Stimulated activated CD8-positive, alpha-beta memory T cell treated with anti-CD3 and anti-CD28 coated beads, Interleukin-15, amount 100 ng/mL, for 1 hour (primary cell): Measurements from ENCODE around the gene TTYH3.

Source experiments
- DNase-seq: peaks from one replicate; pipeline ENCODE4 v3.0.0-alpha.2; 2020; ENCODE audit warnings: low read depth

Gene TTYH3

DNA sequence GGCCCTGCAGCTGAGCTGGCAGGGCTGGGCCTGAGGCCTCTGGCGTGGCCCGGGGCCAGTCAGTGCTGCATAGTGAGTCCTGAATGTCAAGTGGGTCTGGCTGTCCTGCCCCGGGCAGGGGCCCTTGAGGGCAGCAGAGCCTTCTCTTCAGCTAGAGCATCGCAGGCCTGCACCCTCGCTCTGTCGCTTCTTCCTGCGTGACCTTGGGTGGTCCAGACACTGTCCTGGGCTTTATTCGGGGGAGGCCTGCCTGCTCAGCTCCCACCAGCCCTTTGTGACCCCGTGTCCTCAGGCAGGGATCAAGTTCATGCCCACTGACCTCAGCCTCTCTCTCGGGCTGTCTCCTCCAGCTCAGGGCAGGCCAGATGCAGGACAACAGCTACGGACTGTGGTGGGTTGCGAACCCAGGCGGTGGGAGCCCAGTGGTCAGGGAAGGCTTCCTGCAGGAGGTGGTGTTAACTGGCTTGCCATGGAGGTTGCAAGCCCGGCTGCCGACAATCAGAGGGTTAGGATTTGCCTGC, 3.4 kb downstream of the TTYH3 start:
- DNase-seq = no peak

DNA sequence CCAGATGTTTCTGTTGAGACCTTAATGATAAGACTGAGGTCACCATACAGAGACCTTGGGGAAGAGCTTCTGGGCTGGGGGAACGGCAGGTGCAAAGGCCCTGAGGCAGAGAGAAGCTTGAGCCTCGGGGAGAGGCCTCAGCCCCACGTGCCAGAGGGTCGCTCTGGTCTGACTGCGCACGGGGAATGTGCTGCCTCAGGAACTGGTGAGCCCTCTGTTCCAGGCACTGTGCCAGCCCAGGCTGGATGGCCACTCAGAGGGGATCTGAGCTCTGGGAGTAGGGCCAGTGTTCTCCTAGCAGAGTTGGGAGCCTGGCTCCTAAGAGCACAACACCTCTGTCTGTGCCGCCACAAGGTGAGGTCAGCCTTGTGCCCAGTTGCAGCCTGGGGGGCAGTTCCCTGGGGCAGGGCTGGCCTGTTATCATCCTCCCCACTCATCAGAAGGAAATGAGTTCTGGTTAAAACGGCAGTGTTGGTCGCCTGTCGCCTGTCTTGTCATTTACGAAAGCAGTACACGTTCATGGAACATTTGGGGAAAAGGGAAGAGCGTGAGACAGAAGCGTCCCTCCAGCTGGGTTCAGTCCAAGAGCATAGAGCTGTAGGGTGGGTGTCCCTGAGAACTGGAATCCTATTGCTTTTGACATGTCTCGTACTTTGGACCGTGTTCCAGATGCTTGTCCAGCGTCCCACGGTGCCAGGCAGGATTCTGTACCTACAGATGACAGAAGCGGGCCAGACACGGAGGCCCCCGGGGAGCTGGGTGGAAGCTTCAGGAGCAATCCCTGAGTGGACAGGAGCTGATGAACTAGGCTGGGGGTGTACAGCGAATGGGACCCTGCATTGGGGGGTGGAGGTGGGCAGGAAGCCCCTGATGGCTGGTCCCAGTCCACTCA, 4.3 kb downstream of the TTYH3 start:
- no peak for DNase-seq

DNA sequence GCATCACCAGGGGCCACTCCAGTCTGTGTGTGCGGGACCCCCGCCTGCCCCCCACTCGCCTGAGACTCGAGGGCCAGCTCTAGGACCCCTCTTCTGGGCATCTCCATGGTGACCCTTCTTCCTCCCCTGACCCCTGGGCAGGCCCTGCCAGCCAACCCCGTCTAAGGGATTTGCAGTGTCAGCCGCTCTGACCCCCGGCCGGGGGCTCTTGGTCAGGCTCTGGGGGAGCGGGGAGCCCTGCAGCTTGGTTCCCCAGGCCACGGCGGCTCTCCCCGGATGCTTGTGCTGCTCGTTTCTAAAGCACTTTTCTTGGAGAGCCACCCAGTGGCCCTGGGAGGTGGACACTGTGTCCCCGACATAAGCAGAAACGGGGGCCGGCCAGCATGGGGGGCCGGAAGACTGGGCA, 5.3 kb downstream of the TTYH3 start:
- no peak for DNase-seq

DNA sequence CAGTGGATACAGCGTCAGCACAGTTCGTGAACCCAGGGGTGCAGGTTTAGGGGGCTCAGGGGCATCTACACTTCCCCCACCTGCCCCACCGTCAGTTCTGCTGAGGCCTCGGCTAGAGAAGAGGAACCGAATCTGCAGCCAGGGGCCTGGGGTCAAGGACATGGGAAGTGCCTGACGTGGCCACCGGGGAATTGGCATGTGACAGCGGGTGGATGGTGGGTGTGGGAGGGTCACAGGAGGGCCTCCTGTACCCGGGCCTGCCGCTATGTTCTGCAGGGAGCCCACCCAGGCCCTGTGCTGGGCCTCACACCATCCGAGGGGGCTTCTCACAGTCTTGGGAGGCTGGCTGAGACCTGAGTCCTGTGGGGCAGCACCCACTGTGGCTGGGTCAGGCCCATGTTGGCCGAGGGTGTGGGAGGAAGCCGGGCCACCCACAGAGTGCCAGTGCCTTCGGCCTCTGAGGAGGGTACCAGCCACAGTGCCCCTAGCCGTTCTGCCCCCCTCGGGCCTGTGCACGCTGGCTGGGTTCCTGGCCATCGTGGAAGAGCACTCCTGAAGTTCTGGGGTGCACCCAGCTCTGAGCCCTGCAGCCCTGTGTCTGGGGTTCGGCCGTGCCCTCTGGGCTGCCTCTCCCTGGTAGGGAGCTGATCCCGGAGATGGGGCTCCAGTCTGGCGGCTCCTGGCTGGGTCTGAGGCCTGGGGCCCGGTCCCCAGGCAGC, 5.9 kb downstream of the TTYH3 start:
- DNase-seq = no peak

DNA sequence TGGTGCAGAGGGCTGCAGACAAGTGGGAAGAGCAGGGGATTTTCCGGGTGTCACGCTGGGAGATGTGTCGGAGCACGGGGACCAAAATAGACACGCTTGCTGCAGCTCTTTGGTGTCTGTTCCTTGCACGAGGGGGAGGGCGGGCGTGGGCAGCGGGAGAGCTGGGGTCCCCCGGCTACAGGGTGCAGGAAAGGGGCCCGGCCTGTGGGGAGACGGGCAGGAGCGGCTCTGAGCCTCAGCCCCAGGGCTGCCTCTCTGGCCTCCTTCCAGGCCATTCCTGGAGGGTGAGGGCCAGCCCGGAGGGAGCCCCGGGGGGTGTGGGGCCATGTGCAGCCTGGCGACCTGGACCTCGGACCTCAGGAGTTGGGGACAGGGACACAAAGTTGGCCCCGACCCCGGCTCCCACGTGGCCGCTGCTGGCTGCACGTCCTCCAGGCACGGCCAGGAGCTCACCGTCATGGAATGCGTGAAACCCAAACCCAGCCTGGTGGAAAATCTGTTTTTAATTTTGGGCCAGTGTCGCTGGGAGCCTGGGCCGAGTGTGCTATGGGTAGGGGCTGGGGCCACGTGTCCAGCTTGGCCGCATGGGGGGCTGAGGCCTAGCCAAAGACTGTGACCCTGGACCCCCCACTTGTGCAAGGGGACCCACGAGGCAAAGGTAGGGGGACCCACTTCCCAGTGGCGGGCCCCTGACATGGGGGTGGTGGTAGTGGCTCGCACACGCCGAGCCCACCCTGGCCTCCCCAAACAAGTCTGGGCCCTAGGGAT, 6.6 kb downstream of the TTYH3 start:
- DNase-seq = no peak

DNA sequence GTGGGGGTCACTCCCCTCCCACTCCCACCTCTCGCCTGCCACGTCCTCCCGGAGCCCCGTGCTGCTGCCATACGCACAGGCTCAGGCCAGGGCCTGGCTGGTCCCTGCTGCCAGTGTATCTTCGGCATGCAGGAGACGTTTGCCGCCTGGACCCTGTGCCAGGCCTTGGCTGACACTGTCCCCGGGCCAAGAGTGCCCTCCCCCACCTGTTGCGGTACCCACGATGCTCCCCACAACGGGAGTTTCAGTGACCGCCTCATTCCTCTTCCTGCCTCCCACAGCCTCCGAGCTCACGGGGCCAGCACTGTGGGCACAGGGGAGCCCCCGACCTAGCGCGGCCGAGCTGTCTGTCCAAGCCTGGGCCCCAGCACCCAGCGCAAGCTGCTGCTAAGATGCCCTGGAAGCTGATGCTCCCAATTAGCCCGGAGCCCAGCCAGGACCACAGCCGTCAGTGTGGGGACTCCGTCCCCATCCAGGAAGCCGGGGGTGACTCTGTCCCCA, 7.4 kb downstream of the TTYH3 start:
- DNase-seq = no peak

DNA sequence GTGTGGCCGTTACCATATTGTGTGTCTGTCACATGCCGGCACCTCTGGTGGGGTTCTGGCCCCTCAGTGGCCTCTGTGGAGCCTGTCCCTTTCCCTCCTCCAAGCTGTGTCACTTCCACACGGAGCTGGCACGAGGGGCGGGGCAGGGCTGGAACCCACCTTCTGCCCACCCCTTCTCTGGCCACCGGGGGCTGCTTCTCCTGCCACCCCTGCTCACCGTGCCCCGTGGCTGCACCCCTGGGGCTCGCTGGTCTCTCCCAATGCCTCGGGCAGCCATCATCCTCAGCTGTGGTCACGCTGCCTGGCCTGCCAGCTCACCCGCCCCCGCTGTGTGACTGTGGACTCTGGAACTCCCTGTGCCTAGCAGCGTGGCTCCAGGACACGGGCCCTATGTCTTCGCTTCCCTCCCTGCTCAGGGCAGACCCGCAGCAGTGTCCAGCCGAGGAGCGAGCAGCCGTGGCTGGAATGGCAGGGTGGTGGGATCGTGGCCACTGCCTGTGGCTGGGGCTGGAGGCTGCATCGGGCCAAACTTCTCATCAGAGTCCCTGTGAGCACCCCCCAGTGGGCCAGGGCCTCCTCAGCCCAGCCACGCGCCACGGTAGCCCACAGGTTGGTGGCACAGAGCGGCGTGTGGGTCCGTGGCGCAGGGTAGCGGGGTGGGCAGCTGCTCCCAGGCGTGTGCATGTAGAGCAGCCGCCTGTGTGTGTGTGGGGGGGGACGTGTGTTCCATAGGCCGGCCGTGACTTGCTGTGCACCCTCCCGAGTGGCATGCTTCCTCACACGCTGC, 8.1 kb downstream of the TTYH3 start:
- DNase-seq = no peak

DNA sequence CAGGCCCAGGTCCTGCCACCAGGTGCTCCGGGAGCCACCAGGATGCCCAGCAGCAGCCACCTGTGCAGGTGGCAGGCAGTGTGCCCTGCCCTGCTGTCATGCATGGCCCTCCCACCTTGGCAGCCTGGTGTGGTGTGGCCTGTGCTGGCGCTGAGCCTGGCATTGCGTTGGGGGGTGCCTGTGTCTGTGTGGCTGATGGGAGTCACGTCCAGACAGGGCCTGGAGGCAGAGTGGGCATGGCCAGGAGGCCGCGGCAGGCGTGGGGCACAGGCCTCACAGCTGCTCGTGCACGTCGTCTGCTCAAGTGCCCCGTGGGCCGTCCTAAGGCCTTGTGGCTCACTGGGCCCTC, 8.7 kb downstream of the TTYH3 start:
- DNase-seq = no peak

DNA sequence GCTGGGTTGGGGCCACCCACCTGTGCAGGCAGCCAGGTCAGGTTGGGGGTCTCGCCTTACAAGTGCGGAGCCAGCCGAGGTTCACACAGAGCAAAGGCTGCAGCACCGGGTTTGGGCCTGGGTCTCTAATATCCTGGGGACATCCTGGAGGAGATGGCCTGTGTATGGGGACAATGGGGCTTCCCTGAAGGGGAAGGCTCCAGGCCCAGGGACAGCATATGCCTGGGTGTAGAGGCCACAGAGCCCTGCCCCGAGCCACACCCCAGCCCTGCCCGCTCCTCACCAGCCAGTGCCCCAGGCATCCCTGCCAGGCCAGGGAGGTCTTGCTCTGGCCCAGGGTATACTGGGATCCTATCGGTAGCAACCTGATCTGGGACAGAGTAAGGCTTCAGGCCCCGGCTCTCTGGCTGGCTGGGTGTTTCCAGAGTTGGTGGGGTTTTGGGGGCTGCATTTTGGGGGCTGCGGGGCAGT, 9.1 kb downstream of the TTYH3 start:
- DNase-seq = no peak

DNA sequence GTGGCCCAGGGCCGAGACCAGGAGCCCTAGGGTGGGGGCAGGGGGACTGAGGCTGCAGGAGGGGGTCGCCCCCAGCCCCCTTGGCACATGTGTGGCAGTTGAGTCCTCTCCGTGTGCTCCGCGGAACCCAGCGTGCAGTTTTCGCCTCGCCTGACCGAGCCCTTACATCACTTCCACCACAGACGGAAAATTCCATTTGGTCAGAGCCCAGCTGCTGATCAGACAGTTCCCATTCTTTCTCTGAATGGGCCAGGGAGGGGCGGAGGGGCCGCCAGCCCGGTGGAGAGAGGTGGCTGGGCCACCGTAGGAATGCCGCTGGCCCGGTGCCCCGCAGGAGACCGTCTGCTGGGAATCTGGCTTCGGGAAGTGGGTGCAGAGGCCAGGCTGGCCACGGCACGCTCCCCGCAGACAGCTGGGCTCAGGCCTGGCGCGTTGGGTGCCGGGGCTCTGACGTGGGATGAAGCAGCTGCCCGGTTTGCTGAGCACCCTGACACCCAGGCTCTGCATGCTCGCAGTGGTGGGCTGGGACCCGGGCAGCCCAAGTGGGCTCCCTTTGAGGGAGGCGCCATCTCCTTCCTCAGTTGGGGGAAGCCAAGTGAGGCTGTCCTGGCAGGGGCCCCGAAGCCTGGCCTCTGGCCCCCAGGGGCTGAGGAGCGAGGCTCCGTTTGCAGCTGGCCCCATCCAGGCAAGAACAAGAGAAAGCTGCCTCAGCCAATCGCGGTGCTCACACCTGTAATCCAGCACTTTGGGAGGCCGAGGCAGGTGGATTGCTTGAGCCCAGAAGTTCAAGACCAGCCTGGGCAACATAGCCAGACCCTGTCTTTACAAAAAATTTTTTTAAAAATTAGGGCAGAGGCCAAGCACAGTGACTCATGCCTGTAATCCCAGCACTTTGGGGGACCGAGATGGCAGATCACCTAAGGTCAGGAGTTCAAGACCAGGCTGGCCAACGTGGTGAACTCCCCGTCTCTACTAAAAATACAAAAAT, 9.9 kb downstream of the TTYH3 start:
- DNase-seq = no peak

DNA sequence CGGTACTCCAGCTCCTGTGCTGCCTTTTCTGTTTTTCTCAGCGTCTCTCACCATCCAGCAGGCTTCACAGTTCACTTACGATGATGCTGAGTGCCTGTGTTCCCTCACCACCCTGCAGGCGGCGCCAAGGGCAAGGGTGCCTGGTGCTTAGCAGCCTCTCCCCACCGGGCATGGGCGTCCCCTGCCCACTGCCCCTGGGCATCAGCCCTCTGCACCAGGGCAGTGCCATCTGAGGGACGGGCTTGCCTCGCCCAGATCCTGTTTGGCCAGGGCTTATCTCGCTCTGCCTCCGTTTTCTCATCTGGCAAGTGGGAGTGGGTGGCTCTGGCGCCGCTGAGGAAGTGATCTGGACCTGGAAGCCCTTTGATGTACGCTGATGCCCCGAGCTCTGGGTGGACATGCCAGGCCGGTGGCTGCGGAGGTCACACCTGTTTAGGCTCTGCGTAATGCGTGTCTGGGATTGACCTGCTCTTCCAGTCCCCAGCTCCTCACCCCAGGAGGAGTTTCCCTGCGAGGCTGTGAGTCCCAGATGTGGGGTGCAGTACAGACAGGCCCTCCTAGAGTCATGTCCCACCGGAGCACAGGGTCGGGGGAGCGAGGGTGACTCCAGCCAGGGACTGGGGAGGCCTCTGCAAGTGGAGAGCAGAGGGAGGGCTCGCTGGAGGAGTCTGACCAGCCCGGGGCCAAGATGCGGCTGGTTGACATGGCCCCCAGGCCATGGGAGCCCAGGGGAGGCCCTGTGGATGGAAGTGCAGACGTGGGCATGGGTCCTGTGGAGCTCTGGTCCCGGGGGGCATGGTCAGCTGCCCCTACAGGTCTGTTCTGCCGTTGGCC, 11.8 kb downstream of the TTYH3 start:
- DNase-seq = no peak

DNA sequence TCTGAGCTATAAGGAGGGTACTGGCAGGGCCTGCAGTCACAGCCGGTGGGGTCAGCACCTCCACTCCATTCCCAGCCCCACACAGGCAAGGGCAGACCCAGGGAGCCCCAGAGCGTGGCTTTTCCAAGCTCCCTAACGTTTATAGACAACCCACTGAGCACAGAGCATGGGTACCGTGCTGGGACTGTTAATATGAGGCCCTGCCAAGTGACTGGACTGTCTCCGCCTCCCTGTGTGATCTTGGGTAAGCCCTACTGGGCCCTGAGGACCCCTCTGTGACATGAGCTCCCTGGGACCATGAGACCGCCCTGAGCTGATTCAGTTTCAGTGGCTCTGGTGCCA, 12.4 kb downstream of the TTYH3 start:
- no peak for DNase-seq

DNA sequence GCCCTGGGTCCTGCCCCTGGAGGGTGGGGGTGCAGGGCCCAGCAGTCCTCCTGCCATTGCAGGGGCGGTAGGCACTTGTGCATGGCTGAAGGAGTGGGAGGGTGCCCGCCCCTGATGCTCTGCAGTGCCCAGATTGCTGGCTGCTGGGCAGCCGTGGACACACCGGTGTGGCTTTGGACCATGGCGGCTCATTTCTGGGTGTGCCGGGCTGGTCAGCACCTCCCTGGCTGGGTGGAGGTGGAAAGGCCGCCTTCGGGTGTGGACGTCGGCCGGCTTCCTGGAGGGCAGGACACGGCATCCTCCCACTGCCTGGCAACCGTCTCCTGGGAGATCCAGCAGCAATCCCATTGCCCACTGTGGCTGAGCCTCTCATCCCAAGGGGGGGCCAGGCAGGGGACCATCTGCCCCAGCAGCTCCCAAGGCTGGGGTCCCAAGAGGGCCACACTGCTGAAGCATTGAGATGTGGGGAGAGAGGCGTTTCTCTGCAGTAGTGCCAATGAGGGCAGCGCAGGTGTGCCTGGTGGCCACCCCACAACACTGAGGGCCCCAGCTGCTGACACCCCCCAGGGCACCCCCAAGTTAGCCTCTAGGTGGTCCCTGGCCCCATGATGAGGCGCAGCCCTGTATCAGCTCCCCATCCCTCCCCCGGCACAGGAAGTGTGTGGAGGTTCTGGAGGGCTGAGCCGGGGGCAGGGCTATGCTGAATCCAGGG, 12.9 kb downstream of the TTYH3 start:
- no peak for DNase-seq

DNA sequence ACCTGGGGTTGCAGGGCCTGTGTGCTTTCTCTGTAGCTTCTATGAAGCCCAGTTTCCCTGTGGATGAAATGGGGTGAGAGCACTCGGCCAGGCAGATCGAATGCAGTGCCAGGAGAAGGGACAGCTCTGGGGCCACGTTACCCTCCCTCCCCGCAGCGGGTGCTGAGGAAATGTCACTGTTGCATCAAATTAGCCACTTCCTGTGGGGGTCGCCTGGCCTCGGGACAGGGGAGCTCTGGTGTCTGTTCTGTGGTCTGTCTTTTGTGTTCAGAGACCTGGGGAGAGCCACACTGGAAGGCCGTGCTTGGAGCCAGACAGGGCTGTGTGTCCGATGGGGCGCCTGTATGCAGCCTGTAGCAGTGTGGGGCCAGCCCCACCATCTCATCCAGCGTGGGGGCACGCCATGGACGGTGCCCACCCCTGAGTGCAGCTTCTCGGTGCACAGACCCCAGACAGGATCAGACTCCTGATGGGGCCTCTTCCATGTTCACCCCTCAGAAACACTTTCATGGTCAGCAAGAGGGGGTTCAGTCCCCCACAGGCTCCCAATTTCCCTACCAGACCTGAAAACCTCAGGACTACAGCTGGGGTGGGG, 13.6 kb downstream of the TTYH3 start:
- no peak for DNase-seq

DNA sequence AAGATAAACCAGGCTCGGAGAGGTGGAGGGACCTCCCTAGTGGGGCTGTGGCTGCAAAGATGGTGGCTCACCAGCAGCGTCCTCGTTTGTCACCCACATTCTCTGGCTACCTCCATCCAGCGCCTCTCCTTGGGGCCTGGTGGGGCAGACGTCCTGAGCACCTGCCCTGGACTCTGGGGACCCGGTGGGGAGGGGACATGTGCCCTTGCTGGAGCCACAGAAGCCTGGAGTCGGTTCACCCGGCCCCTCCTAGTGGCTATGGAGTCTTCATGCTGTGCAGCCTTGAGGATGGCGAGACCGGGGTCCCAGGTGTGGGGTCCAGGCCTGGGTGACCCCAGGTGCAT, 14.5 kb downstream of the TTYH3 start:
- DNase-seq = no peak

DNA sequence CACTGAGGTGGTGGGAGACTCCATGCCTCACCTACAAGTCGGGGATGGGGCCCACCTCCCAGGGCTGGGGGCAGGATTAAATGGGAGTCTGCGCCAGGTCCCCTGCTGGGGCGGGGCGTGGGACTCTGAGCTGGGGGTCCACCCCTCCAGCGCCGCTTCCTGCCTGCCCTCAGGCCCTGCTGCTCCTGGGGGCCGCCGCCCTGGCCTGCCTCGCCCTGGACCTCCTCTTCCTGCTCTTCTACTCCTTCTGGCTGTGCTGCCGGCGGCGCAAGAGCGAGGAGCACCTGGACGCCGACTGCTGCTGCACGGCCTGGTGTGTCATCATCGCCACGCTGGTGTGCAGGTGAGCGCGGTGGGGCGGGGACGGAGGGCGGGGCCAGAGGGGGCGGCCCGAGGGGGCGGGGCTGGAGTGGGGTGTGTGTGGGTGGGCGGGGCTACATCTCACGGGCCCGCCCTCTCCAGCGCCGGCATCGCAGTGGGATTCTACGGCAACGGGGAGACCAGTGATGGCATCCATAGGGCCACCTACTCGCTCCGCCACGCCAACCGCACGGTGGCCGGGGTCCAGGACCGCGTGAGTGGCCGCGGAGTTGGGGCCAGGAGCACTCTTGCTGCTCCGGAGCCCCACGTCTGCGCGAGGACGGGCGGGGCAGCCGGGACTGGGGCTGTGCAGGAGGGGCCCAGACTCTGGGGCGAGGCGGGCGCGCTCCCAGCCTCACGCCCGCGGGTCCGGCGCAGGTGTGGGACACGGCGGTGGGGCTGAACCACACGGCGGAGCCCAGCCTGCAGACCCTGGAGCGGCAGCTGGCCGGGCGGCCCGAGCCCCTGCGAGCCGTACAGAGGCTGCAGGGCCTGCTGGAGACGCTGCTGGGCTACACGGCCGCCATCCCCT, 15.1 kb downstream of the TTYH3 start:
- DNase-seq = no peak

DNA sequence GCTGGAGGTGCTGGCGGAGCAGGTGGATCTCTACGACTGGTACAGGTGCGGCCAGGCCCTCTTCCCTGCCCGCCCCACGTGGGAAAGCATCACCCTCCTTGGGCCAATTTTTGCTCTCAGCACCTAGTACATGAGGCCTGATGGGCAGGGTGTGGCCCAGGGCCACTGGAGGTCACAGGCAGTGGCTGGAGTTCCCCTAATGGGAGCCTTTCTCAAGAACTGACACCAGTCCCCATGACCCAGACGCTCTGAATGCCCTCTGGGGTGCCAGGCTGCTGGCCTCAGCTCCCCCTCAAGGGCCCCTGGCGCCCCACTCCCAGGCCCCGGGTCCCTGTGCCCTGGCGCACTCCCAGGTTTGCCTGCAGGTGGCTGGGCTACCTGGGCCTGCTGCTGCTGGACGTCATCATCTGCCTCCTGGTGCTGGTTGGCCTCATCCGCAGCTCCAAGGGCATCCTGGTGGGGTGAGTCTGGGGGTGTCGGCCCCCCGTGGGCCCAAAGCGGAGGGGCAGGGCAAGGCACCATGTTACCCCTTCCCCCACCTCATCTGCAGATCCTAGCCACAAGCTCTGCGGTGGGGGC, 15.9 kb downstream of the TTYH3 start:
- DNase-seq = no peak
